Activated naive CD4-positive, alpha-beta T cell treated with anti-CD3 and anti-CD28 coated beads, Interleukin-2, amount 10 ng/mL, durations not matched to agents 5 hours and 36 hours (primary cell): ENCODE data around the gene PPY. TPM values are rescaled to one million over a fixed set of nuclear protein-coding genes. Genes with fewer than 3 reads are reported as not detected.

Experiments used
- total RNA-seq, 2 experiments: library from RNA; stranded (reverse); gene quantifications; one replicate each; pipeline ENCODE4 v1.2.3, GENCODE V29; 2021

Gene PPY
- not detected for total RNA-seq

GRCh38 chr17:43942051-43942685, at the start of gene PPY:
PPY (minus strand) TSS chr17:43942476; CDS start chr17:43941654, 822 bp downstream.

GRCh38 chr17:43953746-43954145, 11.5 kb upstream of the PPY start, which contains the start of gene PYY:
PYY (minus strand) TSS chr17:43953940; CDS start chr17:43953483, 457 bp downstream.

GRCh38 chr17:43907425-43907981, 34.8 kb downstream of the PPY start, which contains the start of gene MPP2:
MPP2 (minus strand) TSS chr17:43907536; CDS start chr17:43904460, 3,076 bp downstream.

Other genes with a start within 250 kb of the PPY start
- not detected for gene SOST, start 183.7 kb downstream of the PPY start, total RNA-seq
- 1 to 10 TPM; 9.7 TPM for gene DUSP3, start 163.5 kb downstream of the PPY start, total RNA-seq
- not detected for gene CFAP97D1, start 162.0 kb downstream of the PPY start, total RNA-seq
- gene MPP3, start 109.3 kb downstream of the PPY start, total RNA-seq, result not detected
- gene CD300LG, start 95.3 kb downstream of the PPY start, total RNA-seq, result not detected
- 1 to 10 TPM; 1.1 to 1.4 TPM for gene MPP2, start 34.9 kb downstream of the PPY start, total RNA-seq
- not detected for gene PYY, start 11.5 kb upstream of the PPY start, total RNA-seq
- gene NAGS, start 62.1 kb upstream of the PPY start, total RNA-seq, result 1 to 10 TPM; 1.4 to 1.5 TPM
- 10 to 100 TPM; 29.2 to 30.9 TPM for gene TMEM101, start 72.5 kb upstream of the PPY start, total RNA-seq
- gene LSM12, start 124.2 kb upstream of the PPY start, total RNA-seq, result 10 to 100 TPM; 51.4 to 53.2 TPM
- 10 to 100 TPM; 17.9 to 18.1 TPM for gene G6PC3, start 128.3 kb upstream of the PPY start, total RNA-seq
- 10 to 100 TPM; 49.0 to 51.0 TPM for gene HDAC5, start 181.2 kb upstream of the PPY start, total RNA-seq
- gene HROB, start 199.5 kb upstream of the PPY start, total RNA-seq, result 10 to 100 TPM; 11.2 to 11.9 TPM
- under 1 TPM in 1 of 2 experiments, not detected in 1; 0.23 TPM for gene ASB16, start 228.2 kb upstream of the PPY start, total RNA-seq
- gene TMUB2, start 244.5 kb upstream of the PPY start, total RNA-seq, result 10 to 100 TPM; 31.5 to 35.2 TPM